Astrocyte (in vitro differentiated cells and primary cell): ENCODE data around the gene CFAP99. TPM values are rescaled to one million over a fixed set of nuclear protein-coding genes. Genes with fewer than 3 reads are reported as not detected.

ENCODE experiments used
- DNase-seq: peaks from one replicate; pipeline ENCODE4 v3.0.0-alpha.2; 2010; ENCODE audit warnings: low read depth
- FAIRE-seq: peaks from 2 replicates; lab custom pipeline; 2011; peaks lifted over from hg19 to GRCh38; lab: Jason Lieb, UNC
- H2AFZ ChIP-seq: 2 replicates; pipeline ENCODE4 v1.6.0; 2012; ENCODE audit warnings: low read depth, low read length, inconsistent platforms
- H3K27ac ChIP-seq: 2 replicates; pipeline ENCODE4 v1.5.1; 2011; ENCODE audit warnings: low read depth, low read length, inconsistent platforms
- H3K27me3 ChIP-seq: 2 replicates; pipeline ENCODE4 v1.6.0; 2011; ENCODE audit warnings: low read length, inconsistent platforms; ENCODE audit not compliant: insufficient read depth
- H3K36me3 ChIP-seq: 2 replicates; pipeline ENCODE4 v1.5.1; 2011; ENCODE audit warnings: low read length, inconsistent platforms; ENCODE audit not compliant: insufficient read depth
- H3K4me1 ChIP-seq: 2 replicates; pipeline ENCODE4 v1.5.1; 2011; ENCODE audit warnings: low read length, inconsistent platforms; ENCODE audit not compliant: insufficient read depth
- H3K4me2 ChIP-seq: 2 replicates; pipeline ENCODE4 v1.6.0; 2012; ENCODE audit warnings: low read length, inconsistent platforms
- H3K4me3 ChIP-seq: 2 replicates; pipeline ENCODE4 v1.5.1; 2011; ENCODE audit warnings: low read depth, mild to moderate bottlenecking, low read length, inconsistent platforms; ENCODE audit not compliant: insufficient read depth
- H3K79me2 ChIP-seq: 2 replicates; pipeline ENCODE4 v1.6.0; 2012; ENCODE audit warnings: mild to moderate bottlenecking, low read length, inconsistent platforms; ENCODE audit not compliant: insufficient read depth
- H3K9ac ChIP-seq: 2 replicates; pipeline ENCODE4 v1.6.0; 2012; ENCODE audit warnings: mild to moderate bottlenecking, low read length, inconsistent platforms
- H3K9me3 ChIP-seq: 2 replicates; pipeline ENCODE4 v1.5.1; 2012; ENCODE audit warnings: low read depth, mild to moderate bottlenecking, low read length, inconsistent platforms; ENCODE audit not compliant: insufficient read depth
- H4K20me1 ChIP-seq: 2 replicates; pipeline ENCODE4 v1.6.0; 2012; ENCODE audit warnings: low read length, inconsistent platforms; ENCODE audit not compliant: insufficient read depth
- H3K27ac Mint-ChIP-seq: one replicate; pipeline ENCODE4 v1.8.0; 2021; ENCODE audit warnings: mild to moderate bottlenecking, mixed read lengths; ENCODE audit not compliant: unreplicated experiment
- H3K27me3 Mint-ChIP-seq: one replicate; pipeline ENCODE4 v1.8.0; 2021; ENCODE audit warnings: low read depth, mixed read lengths; ENCODE audit not compliant: unreplicated experiment
- H3K36me3 Mint-ChIP-seq: one replicate; pipeline ENCODE4 v1.8.0; 2021; ENCODE audit warnings: low read depth, mixed read lengths; ENCODE audit not compliant: unreplicated experiment
- H3K4me1 Mint-ChIP-seq: one replicate; pipeline ENCODE4 v1.8.0; 2021; ENCODE audit warnings: low read depth, mixed read lengths; ENCODE audit not compliant: unreplicated experiment
- H3K4me3 Mint-ChIP-seq: one replicate; pipeline ENCODE4 v1.8.0; 2021; ENCODE audit warnings: mild to moderate bottlenecking, moderate library complexity, mixed read lengths; ENCODE audit not compliant: unreplicated experiment
- H3K9me3 Mint-ChIP-seq: one replicate; pipeline ENCODE4 v1.8.0; 2021; ENCODE audit warnings: mild to moderate bottlenecking, mixed read lengths; ENCODE audit not compliant: unreplicated experiment
- EZH2 ChIP-seq: IDR thresholded peaks from 2 replicates; pipeline ENCODE4 v1.6.1; 2012; ENCODE audit warnings: mild to moderate bottlenecking, low read length, inconsistent platforms; ENCODE audit not compliant: insufficient read depth
- total RNA-seq: library from RNA; stranded (reverse); gene quantifications from 2 replicates; pipeline ENCODE4 v1.2.1, GENCODE V29; 2021
- TF ChIP-seq, protein P1 (sequence below): IDR thresholded peaks from 2 replicates; pipeline ENCODE4 v1.5.1; 2011; ENCODE audit warnings: low read depth, mild to moderate bottlenecking, inconsistent platforms, low read length, moderate library complexity; ENCODE audit not compliant: insufficient read depth

CFAP99 gene
- total RNA-seq, 1 donor from 2014 or later, result not detected

DNA sequence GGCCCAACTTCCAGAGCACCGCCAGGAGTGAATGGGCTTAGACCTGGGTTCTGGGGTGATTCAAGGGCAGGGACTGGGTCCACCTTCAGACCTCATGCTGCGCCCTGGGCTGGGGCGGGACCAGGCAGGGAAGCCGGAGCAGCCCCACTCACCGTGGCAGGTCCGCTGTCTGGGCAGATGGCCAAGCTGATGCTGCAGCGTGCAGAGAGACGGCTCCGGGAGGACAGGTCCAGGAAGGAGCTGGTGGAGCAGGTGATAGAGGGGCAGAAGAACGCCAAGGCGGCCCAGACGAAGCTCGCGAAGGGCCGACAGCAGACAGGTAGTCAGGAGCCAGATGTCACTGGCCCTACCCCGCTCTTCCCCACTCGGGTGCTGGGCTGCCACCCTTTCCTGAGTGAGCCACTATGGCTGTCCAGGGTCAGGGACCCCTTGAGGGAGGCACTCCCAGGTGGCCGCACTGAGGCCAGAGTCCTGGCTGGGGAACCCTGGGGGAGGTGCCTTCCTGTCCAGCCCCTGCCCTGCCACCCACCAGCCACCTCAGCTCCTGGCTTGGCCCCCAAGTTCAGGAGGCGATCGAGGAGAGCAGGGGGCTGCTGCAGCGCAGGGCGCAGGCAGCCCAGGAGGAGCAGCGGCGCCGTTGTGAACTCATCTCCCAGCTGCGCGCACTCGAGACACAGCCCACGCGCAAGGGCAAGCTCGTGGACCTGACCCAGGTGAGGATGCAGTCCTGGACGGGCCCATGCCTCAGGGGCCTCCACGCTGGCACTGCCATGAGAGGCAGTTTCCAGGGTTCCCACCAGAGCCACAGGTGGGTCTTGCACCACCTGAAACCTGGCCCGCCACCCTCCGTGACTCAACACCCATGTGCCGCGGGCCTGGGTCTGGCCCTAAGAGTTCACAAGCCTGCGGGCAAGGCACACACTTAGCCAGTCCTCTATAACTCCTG, 40.1 kb downstream of the CFAP99 start:
- H3K4me1 Mint-ChIP-seq, result peaks cover 2% of the 10 kb centered on the region
- H4K20me1 ChIP-seq, result no peaks in the 10 kb centered on the region
- no peak overlapping the region for H3K4me3 Mint-ChIP-seq
- H3K4me2 ChIP-seq, result no peak overlapping the region
- no peak overlapping the region for H3K4me3 ChIP-seq
- H3K9ac ChIP-seq, result no peak overlapping the region
- H3K27ac Mint-ChIP-seq, result no peak overlapping the region
- H3K36me3 ChIP-seq, result no peaks in the 10 kb centered on the region
- H3K27me3 Mint-ChIP-seq, result peaks cover 52% of the 10 kb centered on the region
- no peak for TF ChIP-seq EZH2
- TF ChIP-seq, protein P1, sequence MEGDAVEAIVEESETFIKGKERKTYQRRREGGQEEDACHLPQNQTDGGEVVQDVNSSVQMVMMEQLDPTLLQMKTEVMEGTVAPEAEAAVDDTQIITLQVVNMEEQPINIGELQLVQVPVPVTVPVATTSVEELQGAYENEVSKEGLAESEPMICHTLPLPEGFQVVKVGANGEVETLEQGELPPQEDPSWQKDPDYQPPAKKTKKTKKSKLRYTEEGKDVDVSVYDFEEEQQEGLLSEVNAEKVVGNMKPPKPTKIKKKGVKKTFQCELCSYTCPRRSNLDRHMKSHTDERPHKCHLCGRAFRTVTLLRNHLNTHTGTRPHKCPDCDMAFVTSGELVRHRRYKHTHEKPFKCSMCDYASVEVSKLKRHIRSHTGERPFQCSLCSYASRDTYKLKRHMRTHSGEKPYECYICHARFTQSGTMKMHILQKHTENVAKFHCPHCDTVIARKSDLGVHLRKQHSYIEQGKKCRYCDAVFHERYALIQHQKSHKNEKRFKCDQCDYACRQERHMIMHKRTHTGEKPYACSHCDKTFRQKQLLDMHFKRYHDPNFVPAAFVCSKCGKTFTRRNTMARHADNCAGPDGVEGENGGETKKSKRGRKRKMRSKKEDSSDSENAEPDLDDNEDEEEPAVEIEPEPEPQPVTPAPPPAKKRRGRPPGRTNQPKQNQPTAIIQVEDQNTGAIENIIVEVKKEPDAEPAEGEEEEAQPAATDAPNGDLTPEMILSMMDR, result no peak
- H3K9me3 ChIP-seq, result no peaks in the 10 kb centered on the region
- no peak overlapping the region for H2AFZ ChIP-seq
- DNase-seq (no peak), FAIRE-seq (no peak)
- H3K27me3 ChIP-seq, result no peaks in the 10 kb centered on the region
- no peaks in the 10 kb centered on the region for H3K79me2 ChIP-seq
- H3K9me3 Mint-ChIP-seq, result no peaks in the 10 kb centered on the region
- no peaks in the 10 kb centered on the region for H3K36me3 Mint-ChIP-seq
- no peak overlapping the region for H3K27ac ChIP-seq
- peaks cover 5% of the 10 kb centered on the region for H3K4me1 ChIP-seq

DNA sequence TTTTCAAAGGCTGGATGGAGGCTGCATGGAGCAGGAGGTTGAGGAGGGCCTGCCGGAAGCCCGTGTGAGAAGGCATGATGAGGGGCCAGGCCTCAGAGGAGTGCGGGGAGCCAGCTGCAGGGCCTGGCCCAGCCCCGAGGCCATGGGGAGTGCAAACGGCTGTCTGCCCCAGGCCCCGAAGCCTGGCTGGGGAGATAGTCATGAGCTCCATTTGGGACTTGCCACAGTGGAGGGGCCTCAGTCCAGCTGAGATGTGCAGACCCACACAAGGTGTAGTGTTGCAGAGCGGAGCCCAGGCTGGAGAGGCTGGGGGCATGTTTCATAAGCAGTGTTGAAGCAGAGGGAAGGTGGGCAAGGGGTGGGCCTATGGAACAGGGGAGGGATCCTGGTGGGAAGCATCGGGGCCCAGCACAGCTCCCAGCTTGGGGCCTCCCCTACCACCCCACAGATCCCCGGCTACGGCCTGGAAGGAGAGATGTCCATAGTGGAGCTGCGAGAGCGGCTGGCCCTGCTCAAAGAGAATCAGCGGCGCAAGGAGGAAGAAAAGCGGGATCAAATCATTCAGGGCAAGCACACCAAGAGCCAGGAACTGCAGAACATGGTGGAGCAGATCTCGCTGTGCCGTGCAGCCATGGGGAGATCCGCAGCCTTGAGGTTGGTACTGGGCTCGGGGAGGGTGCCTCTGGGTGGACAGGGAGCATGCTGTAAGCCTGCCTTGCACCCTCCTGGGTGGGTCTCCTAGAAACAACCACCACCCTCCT, 41.0 kb downstream of the CFAP99 start:
- Mint-ChIP-seq H3K27ac (no peak overlapping the region), H3K9me3 (no peaks in the 10 kb centered on the region), H3K27me3 (peaks cover 60% of the 10 kb centered on the region), H3K4me1 (peaks cover 2% of the 10 kb centered on the region), H3K4me3 (no peak overlapping the region), H3K36me3 (no peaks in the 10 kb centered on the region)
- Histone ChIP-seq H3K27ac (no peak overlapping the region), H3K4me1 (peaks cover 5% of the 10 kb centered on the region), H3K9me3 (no peaks in the 10 kb centered on the region), H3K4me3 (no peak overlapping the region), H3K27me3 (no peaks in the 10 kb centered on the region), H2AFZ (no peak overlapping the region), H3K4me2 (no peak overlapping the region), H3K36me3 (no peaks in the 10 kb centered on the region), H3K9ac (no peak overlapping the region), H3K79me2 (no peaks in the 10 kb centered on the region), H4K20me1 (no peaks in the 10 kb centered on the region)
- FAIRE-seq (no peak), DNase-seq (no peak)
- TF ChIP-seq EZH2, result no peak
- TF ChIP-seq, protein P1, result no peak
